LHCN-M2 (cell line): ENCODE results near the gene NME2. TPM values are rescaled to one million over a fixed set of nuclear protein-coding genes. Genes with fewer than 3 reads are reported as not detected.
A peak's percentile ranks its signal among the peaks of the same experiment; 100 is the strongest.
"Not testable (repeated sequence)": the region's sequence is repeated elsewhere in the genome, so short reads cannot be mapped to it uniquely, and the experiment has no call there.

Experiments
- DNase-seq: peaks from one replicate; pipeline ENCODE4 v3.0.0-alpha.2; 2012; ENCODE audit warnings: low read depth
- total RNA-seq: library from RNA; depleted of rRNA; stranded (reverse); fragments of >200 nt; gene quantifications from 2 replicates; pipeline ENCODE4 v1.2.3, GENCODE V29; 2014

NME2 gene
- total RNA-seq, 1 experiment from 2014 or later: 683 TPM

GRCh38 chr17:51152766-51153209 is 13.4 kb upstream of the NME2 start:
- DNase-seq: peak; percentile 41

- DNase-seq: peak; percentile 99
These were observed 12.8 kb upstream of the NME2 start, which contains the start of gene NME1 for GRCh38 chr17:51153210-51154072. Gene NME1 (plus strand): TSS chr17:51153559. CDS start chr17:51155655, 2,096 bp downstream.

- DNase-seq: peak; percentile 19
These were observed 12.0 kb upstream of the NME2 start for GRCh38 chr17:51154176-51154575.

- DNase-seq: no peak
These were observed 10.8 kb upstream of the NME2 start for GRCh38 chr17:51155416-51155815.

- no peak for DNase-seq
These were observed 6.6 kb upstream of the NME2 start for GRCh38 chr17:51159604-51160003.

GRCh38 chr17:51161541-51161940 is 4.7 kb upstream of the NME2 start:
- DNase-seq: no peak

- no peak for DNase-seq
These were observed 1.1 kb upstream of the NME2 start for GRCh38 chr17:51164911-51165679.

GRCh38 chr17:51165680-51166197 is 472 bp upstream of the NME2 start:
- DNase-seq: no peak

GRCh38 chr17:51166987-51167931 is 1.0 kb downstream of the NME2 start:
- DNase-seq: peak; percentile 35

- DNase-seq: no peak
These were observed 3.1 kb downstream of the NME2 start for GRCh38 chr17:51169340-51169739.

GRCh38 chr17:51170736-51171135 is 4.5 kb downstream of the NME2 start:
- no peak for DNase-seq

- not testable (repeated sequence) for DNase-seq
These were observed 5.8 kb downstream of the NME2 start for GRCh38 chr17:51172030-51172429.

- no peak for DNase-seq
These were observed 14.3 kb downstream of the NME2 start for GRCh38 chr17:51180486-51180885.

- no peak for DNase-seq
These were observed 17.9 kb downstream of the NME2 start for GRCh38 chr17:51184124-51184523.

- DNase-seq: no peak
These were observed 19.6 kb downstream of the NME2 start for GRCh38 chr17:51185763-51186332.

GRCh38 chr17:51188271-51188833 is 22.1 kb downstream of the NME2 start:
- no peak for DNase-seq

GRCh38 chr17:51189162-51189561 is 23.0 kb downstream of the NME2 start:
- no peak for DNase-seq

- peak; percentile 9 for DNase-seq
These were observed 23.4 kb downstream of the NME2 start for GRCh38 chr17:51189628-51190027.

GRCh38 chr17:51191895-51192294 is 25.7 kb downstream of the NME2 start:
- DNase-seq: no peak

GRCh38 chr17:51197754-51198153 is 31.5 kb downstream of the NME2 start:
- DNase-seq: no peak
